ENCODE results near the gene RBM4B.
A peak's percentile ranks its signal among the peaks of the same experiment; 100 is the strongest.

The RBM4B gene

GRCh38 chr11:66706989-66707388, 29.3 kb upstream of the RBM4B start:
- no peak for DNase-seq

GRCh38 chr11:66705587-66706335, 28.1 kb upstream of the RBM4B start:
- DNase-seq: no peak

GRCh38 chr11:66704659-66705360, 27.1 kb upstream of the RBM4B start:
- no peak for DNase-seq

- no peak for DNase-seq
Observed at GRCh38 chr11:66701432-66702240, 23.9 kb upstream of the RBM4B start.

GRCh38 chr11:66700742-66701141, 23.1 kb upstream of the RBM4B start:
- DNase-seq: no peak

GRCh38 chr11:66700337-66700736, 22.6 kb upstream of the RBM4B start:
- DNase-seq: no peak

GRCh38 chr11:66698491-66698890, 20.8 kb upstream of the RBM4B start:
- no peak for DNase-seq

- no peak for DNase-seq
Observed at GRCh38 chr11:66697988-66698387, 20.3 kb upstream of the RBM4B start.

- DNase-seq: no peak
Observed at GRCh38 chr11:66696146-66696545, 18.5 kb upstream of the RBM4B start.

- peak; percentile 49 to 82 (median 77) for DNase-seq
Observed at GRCh38 chr11:66694732-66695207, 17.1 kb upstream of the RBM4B start.

- DNase-seq: no peak
Observed at GRCh38 chr11:66694056-66694410, 16.3 kb upstream of the RBM4B start.

GRCh38 chr11:66693356-66694055, 15.8 kb upstream of the RBM4B start:
- no peak for DNase-seq

GRCh38 chr11:66692871-66693331, 15.2 kb upstream of the RBM4B start:
- DNase-seq: no peak

- DNase-seq: no peak
Observed at GRCh38 chr11:66692446-66692845, 14.8 kb upstream of the RBM4B start.

GRCh38 chr11:66691311-66691980, 13.8 kb upstream of the RBM4B start:
- DNase-seq: no peak

- DNase-seq: no peak
Observed at GRCh38 chr11:66689661-66690590, 12.2 kb upstream of the RBM4B start.

GRCh38 chr11:66688561-66689534, 11.2 kb upstream of the RBM4B start:
- no peak for DNase-seq

- no peak for DNase-seq
Observed at GRCh38 chr11:66687831-66688281, 10.2 kb upstream of the RBM4B start.

Measured in stimulated activated naive CD4-positive, alpha-beta T cell (primary cell).